ENCODE measurements around the gene DENND2C. TPM values are rescaled to one million over a fixed set of nuclear protein-coding genes. Genes with fewer than 3 reads are reported as not detected.

The DENND2C gene
- total RNA-seq, 1 donor from 2014 or later = 3.6 TPM

- Mint-ChIP-seq H3K4me3 (no peak overlapping the region), H3K4me1 (ENCODE audit: unreplicated experiment) (no peaks in the 10 kb centered on the region), H3K27ac (no peak overlapping the region), H3K27me3 (peaks cover 2% of the 10 kb centered on the region), H3K9me3 (no peaks in the 10 kb centered on the region), H3K36me3 (peaks cover 4% of the 10 kb centered on the region)
- DNase-seq (ENCODE audit: extremely low spot score, unreplicated experiment) = no peak
- no peak for TF ChIP-seq CTCF (conservative IDR thresholded peaks at IDR 0.05)
Observed at GRCh38 chr1:114701931-114702330, 32.1 kb upstream of the DENND2C start.

DNA sequence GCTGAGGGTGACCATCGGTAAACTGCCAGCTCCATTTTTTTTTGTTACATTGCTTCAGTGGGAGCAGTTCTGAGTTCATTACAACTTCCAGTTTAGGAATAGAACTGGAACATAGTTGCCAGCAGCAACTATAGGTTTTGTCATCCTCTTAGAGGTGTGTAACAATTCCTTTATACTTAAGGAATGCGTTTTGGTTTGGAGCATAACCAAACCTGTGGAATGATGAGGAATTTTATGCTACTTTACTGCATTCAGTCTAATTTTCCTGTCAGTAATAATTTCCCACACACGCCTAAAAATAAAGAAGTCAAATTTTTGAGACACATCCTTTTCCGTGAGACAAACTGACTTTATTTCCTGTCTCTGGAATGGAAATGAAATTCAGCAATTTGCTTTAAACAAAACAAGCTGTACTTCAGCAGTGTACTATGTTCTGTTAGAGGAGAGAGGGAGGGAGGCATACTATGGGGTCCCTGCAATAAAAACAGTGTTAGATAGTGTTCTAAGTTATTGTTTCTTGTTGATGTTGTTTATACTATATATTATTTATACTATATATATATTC, 30.3 kb upstream of the DENND2C start:
- TF ChIP-seq CTCF (conservative IDR thresholded peaks at IDR 0.05) = no peak
- Mint-ChIP-seq H3K4me1 (ENCODE audit: unreplicated experiment) (no peaks in the 10 kb centered on the region), H3K27ac (no peak overlapping the region), H3K27me3 (peaks cover 11% of the 10 kb centered on the region), H3K4me3 (no peak overlapping the region), H3K9me3 (no peaks in the 10 kb centered on the region), H3K36me3 (no peaks in the 10 kb centered on the region)
- DNase-seq (ENCODE audit: extremely low spot score, unreplicated experiment) = no peak

DNA sequence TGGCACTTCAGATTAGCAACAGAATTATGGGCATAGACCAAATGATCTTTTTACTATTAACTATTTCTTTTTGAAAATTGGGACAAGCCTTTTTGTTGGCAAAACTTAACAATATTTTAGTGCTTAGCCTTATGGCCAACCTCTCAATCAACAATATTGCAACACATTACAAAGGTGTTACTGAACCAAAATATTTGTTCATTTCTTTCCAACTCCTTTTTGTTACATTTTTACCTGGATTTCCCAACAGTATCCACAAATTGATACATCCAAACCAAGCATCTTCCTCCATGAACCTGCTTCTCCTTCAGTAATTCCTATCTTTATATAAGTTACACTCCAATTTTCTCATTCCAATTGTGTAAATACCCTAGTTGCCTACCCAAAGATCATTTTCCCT, 27.0 kb upstream of the DENND2C start:
- H3K36me3 Mint-ChIP-seq = no peaks in the 10 kb centered on the region
- H3K4me3 Mint-ChIP-seq = no peak overlapping the region
- H3K9me3 Mint-ChIP-seq = no peaks in the 10 kb centered on the region
- no peak for DNase-seq (ENCODE audit: extremely low spot score, unreplicated experiment)
- no peaks in the 10 kb centered on the region for H3K4me1 Mint-ChIP-seq (ENCODE audit: unreplicated experiment)
- no peak for TF ChIP-seq CTCF (conservative IDR thresholded peaks at IDR 0.05)
- peaks cover 11% of the 10 kb centered on the region for H3K27me3 Mint-ChIP-seq
- no peak overlapping the region for H3K27ac Mint-ChIP-seq

GRCh38 chr1:114695430-114696058, 25.7 kb upstream of the DENND2C start, which contains the start of gene AMPD1:
Gene AMPD1, minus strand, starts transcription at chr1:114695546. Its CDS starts 75 bp downstream, at chr1:114695471.
- H3K36me3 Mint-ChIP-seq = no peaks in the 10 kb centered on the region
- H3K4me3 Mint-ChIP-seq = no peak within 1 kb of the TSS
- no peaks in the 10 kb centered on the region for H3K9me3 Mint-ChIP-seq
- H3K27me3 Mint-ChIP-seq = peaks cover 12% of the 10 kb centered on the region
- DNase-seq (ENCODE audit: extremely low spot score, unreplicated experiment) = no peak
- H3K4me1 Mint-ChIP-seq (ENCODE audit: unreplicated experiment) = no peaks in the 10 kb centered on the region
- no peak for TF ChIP-seq CTCF (conservative IDR thresholded peaks at IDR 0.05)
- H3K27ac Mint-ChIP-seq = no peak within 1 kb of the TSS

DNA sequence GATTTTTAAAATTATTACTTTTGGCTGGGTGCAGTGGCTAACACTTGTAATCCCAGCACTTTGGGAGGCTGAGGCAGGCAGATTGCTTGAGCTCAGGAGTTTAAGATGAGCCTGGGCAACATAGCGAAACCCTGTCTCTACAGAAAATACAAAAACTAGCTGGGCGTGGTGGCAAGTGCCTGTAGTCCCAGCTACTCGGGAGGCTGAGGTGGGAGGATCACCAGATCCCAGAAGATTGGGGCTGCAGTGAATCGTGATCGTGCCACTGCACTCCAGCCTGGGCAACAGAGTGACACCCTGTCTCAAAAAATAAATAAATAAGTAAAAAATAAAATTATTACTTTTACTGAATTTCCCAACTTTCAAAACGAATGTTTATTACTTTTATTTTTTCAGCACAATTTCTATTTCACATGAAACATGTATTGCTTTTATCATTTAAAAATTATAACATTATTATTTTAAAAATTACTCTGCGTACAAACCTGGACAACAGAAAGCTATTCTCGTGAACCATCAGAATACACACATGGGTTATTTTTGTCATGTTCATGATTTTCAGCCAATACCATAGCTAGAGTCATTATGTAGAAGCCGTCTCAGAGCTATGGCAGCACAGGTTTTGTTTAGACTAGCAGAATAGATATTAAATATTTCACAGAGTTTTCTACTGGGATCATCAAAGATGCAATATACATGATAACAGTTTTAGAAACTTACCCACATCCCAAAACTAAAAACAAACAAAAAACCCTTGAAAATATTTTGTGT, 24.9 kb upstream of the DENND2C start:
- no peak for DNase-seq (ENCODE audit: extremely low spot score, unreplicated experiment)
- no peak for TF ChIP-seq CTCF (conservative IDR thresholded peaks at IDR 0.05)
- no peaks in the 10 kb centered on the region for H3K9me3 Mint-ChIP-seq
- peaks cover 13% of the 10 kb centered on the region for H3K27me3 Mint-ChIP-seq
- H3K4me3 Mint-ChIP-seq = no peak overlapping the region
- no peaks in the 10 kb centered on the region for H3K4me1 Mint-ChIP-seq (ENCODE audit: unreplicated experiment)
- H3K36me3 Mint-ChIP-seq = no peaks in the 10 kb centered on the region
- no peak overlapping the region for H3K27ac Mint-ChIP-seq
